HCT116 (cell line): ENCODE data around the gene IL17REL. TPM values are rescaled to one million over a fixed set of nuclear protein-coding genes. Genes with fewer than 3 reads are reported as not detected.

Experiments used
- ATAC-seq: fragments of 200-7000 bp; cut with Tn5 transposase; 2 replicates; pipeline ENCODE4 v1.9.1; 2020; ENCODE audit warnings: mild to moderate bottlenecking, moderate library complexity
- BruUV-seq: library from RNA; stranded (reverse); fragments of 400-500 nt; replicated peaks from 2 replicates; lab custom pipeline; 2021; lab: Mats Ljungman, UMichigan
- CTCF ChIA-PET: fragments of 300-600 bp; sonication (Branson Sonifier 250); formaldehyde crosslinking; loops from one replicate; lab custom pipeline; 2021; ENCODE audit warnings: antibody characterized with exemption; lab: Charles Lee
- POLR2A ChIA-PET: fragments of 300-600, 350-600 bp; sonication (Branson Sonifier 250); formaldehyde crosslinking; loops from one replicate; lab custom pipeline; 2021; ENCODE audit warnings: antibody characterized with exemption; lab: Charles Lee
- RAD21 ChIA-PET, 2 experiments: fragments of 300-600 bp; sonication (Branson Sonifier 250); formaldehyde crosslinking; loops; one replicate each; lab custom pipeline; 2023; ENCODE audit warnings: low total read pairs in 2 of 2; ENCODE audit not compliant: uncharacterized antibody in 2 of 2, unreplicated experiment in 2 of 2, low non-redundant PET in 1 of 2; lab: Charles Lee
- DNase-seq: peaks from one replicate; pipeline ENCODE4 v3.0.0-alpha.2; 2010; ENCODE audit warnings: low read depth, low spot score
- H2AFZ ChIP-seq: fragments of 200-600 bp; shearing (Covaris generic), sonication (generic); 2 replicates; pipeline ENCODE4 v1.6.1; 2017; ENCODE audit warnings: low read depth, mixed run types, mixed read lengths, antibody characterized with exemption, low read length; ENCODE audit not compliant: poor library complexity, severe bottlenecking
- H3K27ac ChIP-seq: 2 replicates; pipeline ENCODE4 v1.5.1; 2012; ENCODE audit warnings: low read depth, low read length
- H3K27me3 ChIP-seq: fragments of 200-600 bp; sonication (generic); 2 replicates; pipeline ENCODE4 v1.6.1; 2016; ENCODE audit warnings: mixed run types, low read length, mixed read lengths; ENCODE audit not compliant: insufficient read depth
- H3K36me3 ChIP-seq, 2 experiments: fragments of 200-500 bp in 1 of 2; fragments of 200-600 bp in 1 of 2; sonication (Bioruptor generic) in 1 of 2; sonication (generic) in 1 of 2; 2 replicates each; pipeline versions ENCODE4 v1.5.1 to v1.6.1; 2014 to 2016; ENCODE audit warnings: low read length in 2 of 2, inconsistent platforms in 1 of 2, mixed read lengths in 1 of 2, mixed run types in 1 of 2; ENCODE audit not compliant: insufficient read depth in 2 of 2, control insufficient read depth in 1 of 2
- H3K4me1 ChIP-seq, 2 experiments: fragments of 200-600 bp in 1 of 2; sonication (generic) in 1 of 2; 2 replicates each; pipeline versions ENCODE4 v1.5.1 to v1.6.1; 2012 to 2017; ENCODE audit warnings: low read length in 2 of 2, inconsistent platforms in 1 of 2, mild to moderate bottlenecking in 1 of 2, mixed read lengths in 1 of 2, mixed run types in 1 of 2, moderate library complexity in 1 of 2; ENCODE audit not compliant: insufficient read depth in 2 of 2, control insufficient read depth in 1 of 2
- H3K4me2 ChIP-seq: fragments of 200-600 bp; sonication (generic); 2 replicates; pipeline ENCODE4 v1.6.1; 2017; ENCODE audit warnings: mixed run types, low read length, mixed read lengths
- H3K4me3 ChIP-seq, 2 experiments: fragments of 200-600 bp in 1 of 2; sonication (generic) in 1 of 2; replicated peaks in 1 of 2; 2 replicates each; pipeline ENCODE4 v1.5.1; 2011 to 2016; ENCODE audit warnings: low read length in 2 of 2, control low read depth in 1 of 2, low read depth in 1 of 2, mild to moderate bottlenecking in 1 of 2, mixed read lengths in 1 of 2, mixed run types in 1 of 2
- H3K79me2 ChIP-seq: fragments of 200-600 bp; sonication (generic); 2 replicates; pipeline ENCODE4 v1.6.1; 2017; ENCODE audit warnings: mild to moderate bottlenecking, mixed run types, low read length, moderate library complexity, mixed read lengths; ENCODE audit not compliant: insufficient read depth
- H3K9ac ChIP-seq: fragments of 200-600 bp; sonication (generic); 2 replicates; pipeline ENCODE4 v1.6.1; 2016; ENCODE audit warnings: low read length, mixed read lengths
- H3K9me2 ChIP-seq: fragments of 200-600 bp; sonication (generic), shearing (Covaris generic); 2 replicates; pipeline ENCODE4 v1.6.1; 2017; ENCODE audit warnings: mixed run types, mild to moderate bottlenecking, moderate library complexity; ENCODE audit not compliant: insufficient read depth
- H3K9me3 ChIP-seq, 2 experiments: fragments of 200-500 bp in 1 of 2; fragments of 200-600 bp in 1 of 2; sonication (Bioruptor generic) in 1 of 2; sonication (generic) in 1 of 2; 2 replicates each; pipeline ENCODE4 v1.6.1; 2014 to 2017; ENCODE audit warnings: low read length in 2 of 2, mixed read lengths in 2 of 2, inconsistent platforms in 1 of 2, low read depth in 1 of 2, mild to moderate bottlenecking in 1 of 2, mixed run types in 1 of 2, moderate library complexity in 1 of 2; ENCODE audit not compliant: control insufficient read depth in 1 of 2, insufficient read depth in 1 of 2
- H4K20me1 ChIP-seq: fragments of 200-600 bp; sonication (generic), shearing (Covaris generic); 2 replicates; pipeline ENCODE4 v1.6.1; 2017; ENCODE audit warnings: mixed run types, mild to moderate bottlenecking, moderate library complexity; ENCODE audit not compliant: insufficient read depth
- CEBPB ChIP-seq: IDR thresholded peaks from 2 replicates; pipeline ENCODE4 v1.6.1; 2012; ENCODE audit warnings: low read depth
- EGR1 ChIP-seq: IDR thresholded peaks from 2 replicates; pipeline ENCODE4 v1.6.1; 2012; ENCODE audit warnings: low read depth
- EZH2phosphoT487 ChIP-seq: fragments of 200-600 bp; IDR thresholded peaks from 2 replicates; pipeline ENCODE4 v1.6.1; 2018; ENCODE audit warnings: antibody characterized with exemption, borderline replicate concordance
- FOSL1 ChIP-seq: IDR thresholded peaks from 2 replicates; pipeline ENCODE4 v1.6.1; 2012; ENCODE audit warnings: low read depth
- RAD21 ChIP-seq: IDR thresholded peaks from 2 replicates; pipeline ENCODE4 v1.6.1; 2012; ENCODE audit warnings: low read depth, mild to moderate bottlenecking
- REST ChIP-seq: IDR thresholded peaks from 2 replicates; pipeline ENCODE4 v1.6.1; 2012; ENCODE audit warnings: low read depth
- ZNF274 ChIP-seq: fragments of 200-500 bp; sonication (Bioruptor generic); IDR thresholded peaks from 2 replicates; pipeline ENCODE4 v1.6.1; 2014; ENCODE audit warnings: mild to moderate bottlenecking, low read depth, low read length, inconsistent platforms
- intact Hi-C: fragments of 100-400 bp; cut with micrococcal nuclease; formaldehyde crosslinking; loops from 2 replicates; pipeline ENCODE4 v1.10.0; 2022
- total RNA-seq: library from RNA; stranded (reverse); gene quantifications from one replicate; pipeline ENCODE4 v1.2.1, GENCODE V29; 2021; ENCODE audit not compliant: unreplicated experiment

IL17REL gene
- total RNA-seq, 1 experiment from 2014 or later: not detected

DNA sequence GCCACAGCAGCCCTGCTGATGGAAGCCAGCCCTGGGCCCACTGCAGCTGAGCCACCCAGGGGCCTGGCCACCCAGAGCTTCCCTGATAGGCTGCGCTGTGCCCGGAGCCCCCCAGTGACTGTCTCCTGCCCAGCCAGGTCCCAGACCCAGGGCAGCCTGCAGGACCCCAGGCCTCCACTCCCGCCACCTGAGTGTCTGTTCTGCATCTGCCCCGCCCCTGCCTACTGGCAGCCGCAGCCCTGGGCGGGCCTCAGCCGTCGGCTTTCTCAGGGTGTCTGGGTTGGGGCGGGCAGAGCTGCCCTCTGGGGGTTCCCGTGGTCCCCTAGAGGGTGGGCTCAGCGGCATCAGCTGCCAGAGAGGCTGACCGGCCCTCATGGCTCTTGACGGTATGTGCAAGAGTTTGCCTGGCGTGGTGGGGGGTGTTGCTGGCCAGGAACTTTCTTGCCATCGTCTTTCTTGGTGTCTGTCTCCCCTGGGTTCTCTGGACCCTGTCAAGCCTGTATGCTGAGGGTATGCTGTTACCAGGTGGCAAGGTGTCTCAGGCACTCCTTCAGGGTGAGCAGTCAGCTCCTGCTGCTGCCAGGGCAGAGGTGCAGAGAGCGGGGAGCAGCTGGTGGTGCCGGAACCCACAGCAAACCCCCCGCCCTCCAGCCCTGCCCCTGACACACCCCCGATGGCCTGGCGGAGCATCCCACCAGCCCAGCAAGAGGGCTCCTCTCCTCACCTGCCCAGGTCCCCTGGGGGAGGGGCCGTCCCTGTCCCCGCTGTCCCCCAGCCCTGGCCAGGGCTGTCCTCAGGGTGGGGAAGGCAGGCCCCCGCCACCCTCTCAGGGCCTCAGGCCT lies 64.2 kb downstream of the IL17REL start (continued):
- TF ChIP-seq REST (no peak), CEBPB (no peak), EGR1 (no peak), EZH2phosphoT487 (no peak), ZNF274 (no peak), FOSL1 (no peak)

DNA sequence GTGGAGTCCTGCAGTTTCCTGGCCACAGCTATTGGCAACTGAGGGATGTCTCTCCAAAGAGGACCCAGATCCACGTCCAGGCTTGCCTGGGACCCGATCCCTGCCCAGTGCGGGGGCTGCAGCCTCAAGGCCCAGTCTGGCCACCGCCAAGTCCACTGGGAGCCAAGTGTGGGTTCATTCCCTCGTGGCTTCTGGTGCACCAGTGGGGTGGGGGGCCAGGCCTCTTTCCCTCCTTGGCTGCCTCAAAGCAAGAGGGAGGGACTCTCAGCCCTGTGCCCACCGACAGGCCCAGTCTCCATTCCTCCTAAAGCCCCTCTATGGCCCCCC lies 65.3 kb downstream of the IL17REL start:
- Histone ChIP-seq H2AFZ (no peak overlapping the region), H3K4me1 (peaks cover 39 to 53% of the 10 kb centered on the region in 2 experiments), H4K20me1 (no peaks in the 10 kb centered on the region), H3K27me3 (no peaks in the 10 kb centered on the region), H3K36me3 (no peaks in the 10 kb centered on the region), H3K9me3 (no peaks in the 10 kb centered on the region), H3K4me2 (no peak overlapping the region), H3K27ac (peak overlapping the region; percentile 29; the same call in 1 of the 2 replicates), H3K79me2 (no peaks in the 10 kb centered on the region), H3K9me2 (no peaks in the 10 kb centered on the region)
- DNase-seq (no peak), ATAC-seq (no peak)
- ChIA-PET POLR2A (no interaction called here), RAD21 (no interaction called here), CTCF (no interaction called here)
- intact Hi-C loops: no loop called here
- BruUV-seq: no TSS peak
- TF ChIP-seq CEBPB (no peak), EZH2phosphoT487 (no peak), RAD21 (no peak)
- TF ChIP-seq, all 23 proteins: peak for 0
- H3K4me3 ChIP-seq: no peak overlapping the region
- no peak overlapping the region for H3K9ac ChIP-seq
